ENCODE data around the gene CTSZ. TPM values are rescaled to one million over a fixed set of nuclear protein-coding genes. Genes with fewer than 3 reads are reported as not detected.
"Not testable (repeated sequence)": the region's sequence is repeated elsewhere in the genome, so short reads cannot be mapped to it uniquely, and the experiment has no call there.

Gene CTSZ
- total RNA-seq, 2 donors from 2014 or later: 242 to 436 TPM

DNA sequence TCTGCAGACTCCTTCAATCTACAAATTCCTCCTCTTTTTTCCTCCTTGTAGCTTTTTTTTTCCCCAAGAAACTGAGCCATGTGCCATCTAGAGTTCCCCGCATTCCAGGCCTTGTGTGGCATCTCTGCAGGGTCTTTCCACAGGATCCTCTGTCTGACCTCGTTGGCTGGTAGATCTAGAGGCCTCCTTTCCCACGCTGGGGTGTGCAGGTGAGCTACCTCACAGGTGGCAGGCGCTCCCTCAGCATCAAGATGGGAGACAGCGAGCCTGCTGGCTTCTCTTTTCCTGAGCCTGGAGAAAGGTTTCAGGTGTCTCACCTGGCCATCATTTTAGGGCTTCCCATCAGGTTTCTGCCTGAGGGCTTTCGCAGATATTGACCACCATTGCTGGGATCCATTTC lies 35.6 kb downstream of the CTSZ start:
- TF ChIP-seq, protein P1, sequence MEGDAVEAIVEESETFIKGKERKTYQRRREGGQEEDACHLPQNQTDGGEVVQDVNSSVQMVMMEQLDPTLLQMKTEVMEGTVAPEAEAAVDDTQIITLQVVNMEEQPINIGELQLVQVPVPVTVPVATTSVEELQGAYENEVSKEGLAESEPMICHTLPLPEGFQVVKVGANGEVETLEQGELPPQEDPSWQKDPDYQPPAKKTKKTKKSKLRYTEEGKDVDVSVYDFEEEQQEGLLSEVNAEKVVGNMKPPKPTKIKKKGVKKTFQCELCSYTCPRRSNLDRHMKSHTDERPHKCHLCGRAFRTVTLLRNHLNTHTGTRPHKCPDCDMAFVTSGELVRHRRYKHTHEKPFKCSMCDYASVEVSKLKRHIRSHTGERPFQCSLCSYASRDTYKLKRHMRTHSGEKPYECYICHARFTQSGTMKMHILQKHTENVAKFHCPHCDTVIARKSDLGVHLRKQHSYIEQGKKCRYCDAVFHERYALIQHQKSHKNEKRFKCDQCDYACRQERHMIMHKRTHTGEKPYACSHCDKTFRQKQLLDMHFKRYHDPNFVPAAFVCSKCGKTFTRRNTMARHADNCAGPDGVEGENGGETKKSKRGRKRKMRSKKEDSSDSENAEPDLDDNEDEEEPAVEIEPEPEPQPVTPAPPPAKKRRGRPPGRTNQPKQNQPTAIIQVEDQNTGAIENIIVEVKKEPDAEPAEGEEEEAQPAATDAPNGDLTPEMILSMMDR (IDR thresholded peaks at IDR 0.05): no peak
- peaks cover 3% of the 10 kb centered on the region for H3K9me3 ChIP-seq
- no peak for DNase-seq (ENCODE audit: low spot score)
- H3K4me1 ChIP-seq (ENCODE audit: control insufficient read depth in 1 of 2, low read depth in 2 of 2): no peaks in the 10 kb centered on the region
- H3K4me3 ChIP-seq: no peak overlapping the region
- no peaks in the 10 kb centered on the region for H3K36me3 ChIP-seq
- no peak for ATAC-seq (ENCODE audit: insufficient number of reproducible peaks, low FRiP score, low read depth)
- no peak overlapping the region for H3K27ac ChIP-seq
- no peaks in the 10 kb centered on the region for H3K27me3 ChIP-seq (replicated peaks; ENCODE audit: insufficient read depth)

DNA sequence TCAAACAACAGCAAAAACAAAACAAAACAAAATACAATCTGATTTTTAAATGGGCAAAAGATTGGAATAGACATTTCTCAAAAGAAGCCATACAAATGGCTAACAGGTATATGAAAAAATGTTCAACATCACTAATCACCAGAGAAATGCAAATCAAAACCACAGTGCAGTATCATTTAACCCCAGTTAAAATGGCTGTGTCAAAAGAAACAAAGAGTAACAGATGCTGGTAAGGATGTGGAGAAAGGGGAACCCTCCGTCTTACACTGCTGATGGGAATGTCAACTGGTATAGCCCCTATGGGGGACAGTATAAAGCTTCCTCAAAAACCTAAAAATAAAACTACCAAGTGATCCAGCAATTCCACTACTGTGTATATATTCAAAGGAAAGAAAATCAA lies 36.9 kb downstream of the CTSZ start:
- no peak overlapping the region for H3K27ac ChIP-seq
- H3K27me3 ChIP-seq (replicated peaks; ENCODE audit: insufficient read depth): no peaks in the 10 kb centered on the region
- no peaks in the 10 kb centered on the region for H3K9me3 ChIP-seq
- ATAC-seq (ENCODE audit: insufficient number of reproducible peaks, low FRiP score, low read depth) (no peak), DNase-seq (ENCODE audit: low spot score) (no peak)
- TF ChIP-seq, protein P1 (IDR thresholded peaks at IDR 0.05): no peak
- no peak overlapping the region for H3K4me3 ChIP-seq
- no peaks in the 10 kb centered on the region for H3K36me3 ChIP-seq
- H3K4me1 ChIP-seq (ENCODE audit: control insufficient read depth in 1 of 2, low read depth in 2 of 2): no peaks in the 10 kb centered on the region

DNA sequence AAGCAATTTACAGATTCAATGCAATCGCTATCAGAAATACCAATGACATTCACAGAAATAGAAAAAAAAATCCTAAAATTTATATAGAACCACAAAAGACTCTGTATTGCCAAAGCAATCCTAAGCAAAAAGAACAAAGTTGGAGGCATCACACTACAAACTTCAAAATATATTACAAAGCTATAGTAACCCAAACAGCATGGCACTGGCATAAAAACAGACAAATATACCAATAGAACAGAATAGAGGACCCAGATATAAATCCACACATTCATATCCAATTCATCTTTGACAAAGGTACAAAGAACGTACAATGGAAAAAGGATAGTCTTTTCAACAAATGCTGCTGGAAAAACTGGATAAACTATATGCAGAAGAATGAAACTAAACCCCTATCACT lies 37.6 kb downstream of the CTSZ start:
- Histone ChIP-seq H3K27ac (no peak overlapping the region), H3K9me3 (no peaks in the 10 kb centered on the region), H3K4me3 (no peak overlapping the region), H3K4me1 (ENCODE audit: control insufficient read depth in 1 of 2, low read depth in 2 of 2) (no peaks in the 10 kb centered on the region), H3K36me3 (no peaks in the 10 kb centered on the region), H3K27me3 (replicated peaks; ENCODE audit: insufficient read depth) (no peaks in the 10 kb centered on the region)
- TF ChIP-seq, protein P1 (IDR thresholded peaks at IDR 0.05): no peak
- DNase-seq (ENCODE audit: low spot score) (no peak), ATAC-seq (ENCODE audit: insufficient number of reproducible peaks, low FRiP score, low read depth) (no peak)

DNA sequence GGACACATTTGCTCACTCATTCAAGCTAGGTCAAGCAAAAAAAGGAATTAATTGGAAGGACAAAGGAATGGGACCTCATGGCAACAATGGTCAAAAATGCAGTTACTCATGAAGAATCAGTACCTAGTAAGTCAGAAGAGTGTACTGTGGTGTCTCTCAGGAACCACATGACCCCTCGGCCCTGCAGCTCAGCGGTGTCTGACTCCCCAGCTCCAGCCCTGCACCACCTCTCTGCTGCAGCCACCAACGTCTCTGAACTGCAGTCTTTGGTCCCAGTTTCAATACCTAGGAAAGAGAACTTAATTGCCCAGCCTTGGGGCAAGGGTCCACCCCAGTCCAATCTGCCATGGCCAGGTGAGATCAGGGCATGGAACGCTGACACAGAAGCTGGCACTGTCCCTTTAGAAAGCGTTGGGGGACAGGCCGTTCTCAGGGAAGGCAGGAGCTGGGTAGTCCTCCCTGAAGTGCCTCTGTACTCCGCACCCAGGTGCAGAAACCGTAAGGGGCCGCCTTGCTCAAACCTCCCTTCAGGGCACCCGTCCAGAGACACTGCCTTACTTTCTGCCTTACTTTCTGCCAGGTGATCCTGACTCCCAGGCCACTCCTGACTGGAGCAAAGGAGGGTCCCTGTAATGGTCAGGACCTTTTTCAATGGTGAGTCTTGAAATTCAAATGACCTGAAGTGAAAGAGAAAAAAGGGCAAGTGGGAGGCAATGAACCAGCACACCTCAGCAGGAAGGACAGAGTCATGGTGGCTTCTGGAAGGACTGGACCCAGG lies 39.2 kb downstream of the CTSZ start:
- Histone ChIP-seq H3K27ac (no peak overlapping the region), H3K36me3 (no peaks in the 10 kb centered on the region), H3K27me3 (replicated peaks; ENCODE audit: insufficient read depth) (no peaks in the 10 kb centered on the region), H3K9me3 (no peaks in the 10 kb centered on the region), H3K4me1 (ENCODE audit: control insufficient read depth in 1 of 2, low read depth in 2 of 2) (no peaks in the 10 kb centered on the region), H3K4me3 (no peak overlapping the region)
- TF ChIP-seq, protein P1 (IDR thresholded peaks at IDR 0.05): no peak
- ATAC-seq (ENCODE audit: insufficient number of reproducible peaks, low FRiP score, low read depth) (no peak), DNase-seq (ENCODE audit: low spot score) (no peak)

DNA sequence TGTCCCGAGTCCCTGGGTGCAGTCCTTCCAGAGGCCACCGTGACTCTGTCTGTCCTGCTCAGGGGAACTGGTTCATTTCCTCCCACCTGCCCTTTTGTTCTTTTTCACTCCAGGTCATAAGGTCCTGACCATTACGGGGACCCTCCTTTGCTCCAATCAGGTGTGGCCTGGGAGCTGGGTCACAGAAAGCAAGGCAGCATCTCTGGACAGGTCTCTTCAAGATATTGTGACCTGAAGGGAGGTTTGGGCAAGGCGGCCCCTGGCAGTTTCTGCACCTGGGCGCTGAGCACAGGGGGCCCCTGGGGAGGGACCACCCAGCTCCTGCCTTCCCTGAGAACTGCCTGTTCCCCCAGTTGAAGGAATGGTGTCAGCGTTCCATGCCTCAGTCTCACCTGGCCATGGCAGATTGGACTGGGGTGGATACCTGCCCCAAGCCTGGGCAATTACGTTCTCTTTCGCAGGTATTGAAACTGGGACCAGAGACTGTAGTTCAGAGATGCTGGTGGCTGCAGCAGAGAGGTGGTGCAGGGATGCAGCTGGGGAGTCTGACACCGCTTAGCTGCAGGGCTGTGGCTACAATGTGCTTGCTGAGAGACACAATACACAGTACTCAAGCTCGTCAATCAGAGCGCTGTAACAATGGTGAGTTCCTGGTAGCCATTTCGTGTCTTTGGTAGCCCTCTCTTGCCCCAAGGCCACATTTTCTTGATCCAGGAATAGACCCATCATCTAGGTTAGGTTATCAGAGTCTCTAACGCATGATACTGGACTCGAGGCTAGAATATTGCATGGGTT lies 41.6 kb downstream of the CTSZ start:
- Histone ChIP-seq H3K9me3 (no peaks in the 10 kb centered on the region), H3K4me1 (ENCODE audit: control insufficient read depth in 1 of 2, low read depth in 2 of 2) (no peaks in the 10 kb centered on the region), H3K4me3 (no peak overlapping the region), H3K27me3 (replicated peaks; ENCODE audit: insufficient read depth) (no peaks in the 10 kb centered on the region), H3K27ac (no peak overlapping the region), H3K36me3 (no peaks in the 10 kb centered on the region)
- ATAC-seq (ENCODE audit: insufficient number of reproducible peaks, low FRiP score, low read depth): no peak
- no peak for DNase-seq (ENCODE audit: low spot score)
- TF ChIP-seq, protein P1 (IDR thresholded peaks at IDR 0.05): no peak

DNA sequence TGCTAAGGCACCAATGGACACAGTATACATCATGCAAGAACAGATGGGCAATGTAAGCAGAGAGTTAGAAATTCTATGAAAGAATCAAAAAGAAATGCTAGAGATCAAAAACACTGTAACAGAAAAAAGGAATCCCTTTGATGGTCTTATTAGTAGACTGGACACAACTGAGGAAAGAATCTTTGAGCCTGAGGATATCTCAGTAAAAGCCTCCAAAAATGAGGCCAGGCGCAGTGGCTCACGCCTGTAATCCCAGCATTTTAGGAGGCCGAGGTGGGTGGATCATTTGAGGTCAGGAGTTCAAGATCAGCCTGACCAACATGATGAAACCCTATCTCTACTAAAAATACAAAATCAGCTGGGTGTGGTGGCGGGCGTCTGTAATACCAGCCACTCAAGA lies 43.1 kb downstream of the CTSZ start:
- H3K4me3 ChIP-seq; H3K27ac ChIP-seq; H3K27me3 ChIP-seq (replicated peaks; ENCODE audit: insufficient read depth); DNase-seq (ENCODE audit: low spot score); H3K36me3 ChIP-seq; H3K9me3 ChIP-seq; H3K4me1 ChIP-seq (ENCODE audit: control insufficient read depth in 1 of 2, low read depth in 2 of 2); ATAC-seq (ENCODE audit: insufficient number of reproducible peaks, low FRiP score, low read depth): not testable (repeated sequence)

Measured in thoracic aorta (tissue), 2 donors.